K562 (cell line): ENCODE data around the gene PLS1. TPM values are rescaled to one million over a fixed set of nuclear protein-coding genes. Genes with fewer than 3 reads are reported as not detected.

ENCODE experiments used
- CBX2 ChIP-seq: fragments of 200-600 bp; sonication (generic); IDR thresholded peaks from one replicate; pipeline ENCODE4 v1.6.1; 2012; ENCODE audit warnings: mild to moderate bottlenecking, low read length, inconsistent platforms; ENCODE audit not compliant: insufficient read depth, poor library complexity, severe bottlenecking
- FOXJ3 ChIP-seq: sonication (generic); formaldehyde crosslinking; IDR thresholded peaks from 2 replicates; pipeline ENCODE4 v1.4.0; 2020; ENCODE audit warnings: mild to moderate bottlenecking, missing genetic modification reagents
- FOXP1 ChIP-seq: sonication (generic); formaldehyde crosslinking; IDR thresholded peaks from 2 replicates; pipeline ENCODE4 v1.8.0; 2022; ENCODE audit warnings: mild to moderate bottlenecking, missing genetic modification reagents
- KAT7 ChIP-seq: sonication (generic); formaldehyde crosslinking; IDR thresholded peaks from 2 replicates; pipeline ENCODE4 v1.8.0; 2022; ENCODE audit warnings: missing genetic modification reagents, mild to moderate bottlenecking, borderline replicate concordance
- MCM5 ChIP-seq: fragments of 450-650 bp; IDR thresholded peaks from 2 replicates; pipeline ENCODE4 v1.6.1; 2016; ENCODE audit warnings: low read depth
- MIER1 ChIP-seq: fragments of 450-650 bp; IDR thresholded peaks from 2 replicates; pipeline ENCODE4 v1.6.1; 2016; ENCODE audit warnings: antibody characterized with exemption, mild to moderate bottlenecking, low read depth
- MXI1 ChIP-seq: IDR thresholded peaks from 2 replicates; pipeline ENCODE4 v1.6.1; 2011; ENCODE audit warnings: low read depth, mild to moderate bottlenecking, improper control_type of control experiment, low read length
- NFE2L1 ChIP-seq: fragments of 450-650 bp; IDR thresholded peaks from 2 replicates; pipeline ENCODE4 v1.6.1; 2016; ENCODE audit warnings: missing genetic modification characterization, low read depth, mild to moderate bottlenecking, missing compliant biosample characterization, moderate library complexity, borderline replicate concordance
- NFRKB ChIP-seq: fragments of 450-650 bp; IDR thresholded peaks from 2 replicates; pipeline ENCODE4 v1.6.1; 2016; ENCODE audit warnings: low read depth
- PHF20 ChIP-seq: fragments of 450-650 bp; IDR thresholded peaks from 2 replicates; pipeline ENCODE4 v1.6.1; 2018; ENCODE audit not compliant: partially characterized antibody
- POLR3G ChIP-seq: IDR thresholded peaks from 2 replicates; pipeline ENCODE4 v1.6.1; 2011; ENCODE audit not compliant: insufficient read length, insufficient replicate concordance; ENCODE audit errors: extremely low read depth
- PRPF4 ChIP-seq: fragments of 200-400 bp; formaldehyde crosslinking; IDR thresholded peaks from one replicate; pipeline ENCODE4 v1.6.1; 2017; ENCODE audit warnings: low read length, low read depth, mild to moderate bottlenecking; ENCODE audit not compliant: insufficient read depth, poor library complexity, severe bottlenecking
- PTRF ChIP-seq: fragments of 450-650 bp; IDR thresholded peaks from 2 replicates; pipeline ENCODE4 v1.6.1; 2016; ENCODE audit warnings: mild to moderate bottlenecking, missing genetic modification characterization, missing compliant biosample characterization
- REST ChIP-seq, 2 experiments: fragments of 450-650 bp; formaldehyde crosslinking in 1 of 2; IDR thresholded peaks; 2 replicates each; pipeline versions ENCODE4 v1.4.0 to v1.6.1; 2014 to 2020; ENCODE audit warnings: mild to moderate bottlenecking in 2 of 2, borderline replicate concordance in 1 of 2, low read depth in 1 of 2
- SETDB1 ChIP-seq: IDR thresholded peaks from one replicate; pipeline ENCODE4 v1.6.1; 2012; ENCODE audit warnings: low read length, control low read depth, inconsistent platforms
- ZNF511 ChIP-seq: sonication (generic); formaldehyde crosslinking; IDR thresholded peaks from 2 replicates; pipeline ENCODE4 v1.8.0; 2022; ENCODE audit warnings: mild to moderate bottlenecking, missing genetic modification reagents
- ZNF589 ChIP-seq: fragments of 200-800 bp; sonication (Bioruptor generic); IDR thresholded peaks from 2 replicates; pipeline ENCODE4 v1.6.1; 2016; ENCODE audit warnings: low read depth, missing genetic modification characterization, missing compliant biosample characterization
- ZNF766 ChIP-seq: fragments of 200-800 bp; sonication (Bioruptor generic); conservative IDR thresholded peaks from 2 replicates; pipeline ENCODE4 v1.6.1; 2016; ENCODE audit warnings: missing genetic modification characterization, missing compliant biosample characterization
- polyA plus RNA-seq, 8 experiments: library from polyadenylated mRNA; depleted of rRNA in 4 of 8; stranded (reverse) in 5 of 8; unstranded in 3 of 8; fragments of >200 nt; fragmentation: Nextera tagmentation in 2 of 8; fragmentation: Illumina TruSeq in 1 of 8; extraction: Ambion mirVana in 2 of 8; extraction: Trizol in 1 of 8; gene quantifications; 2 replicates each; pipeline versions ENCODE4 v1.2.1 to v1.2.3, GENCODE V29; 2011 to 2014; ENCODE audit warnings: inconsistent platforms in 1 of 8, missing spikeins in 1 of 8
- total RNA-seq, 7 experiments: library from RNA; depleted of rRNA in 6 of 7; stranded (reverse); fragments of >200 nt in 6 of 7; fragmentation: Illumina TruSeq in 2 of 7; extraction: Trizol in 2 of 7; gene quantifications; 2 replicates each; pipeline versions ENCODE4 v1.2.1 to v1.2.3, GENCODE V29; 2011 to 2021; ENCODE audit warnings: low replicate concordance in 1 of 7

PLS1 gene
- total and polyA plus RNA-seq, 9 of the 15 experiments (the other 6 are each of a cell fraction or from before 2014, with no cell fraction given): 6.1 to 21.3 (median 13.0) TPM

GRCh38 chr3:142724682-142725356, 128.6 kb downstream of the PLS1 start (continued):
- no peak for TF ChIP-seq REST (IDR thresholded peaks at IDR 0.05; ENCODE audit: borderline replicate concordance)
- TF ChIP-seq REST (CRISPR knock-in tag; IDR thresholded peaks at IDR 0.05; ENCODE audit: low read depth): no peak
- TF ChIP-seq PHF20: peak; percentile 36
- TF ChIP-seq NFRKB: peak; percentile 63; the same call in 1 of the 2 replicates
- TF ChIP-seq KAT7 (CRISPR knock-in tag): peak; percentile 70; the same call in 1 of the 2 replicates
- TF ChIP-seq CBX2: no peak
- no peak for TF ChIP-seq POLR3G
- TF ChIP-seq PTRF (tag): no peak
- no peak for TF ChIP-seq PRPF4
- no peak for TF ChIP-seq SETDB1
- no peak for TF ChIP-seq FOXJ3
- TF ChIP-seq MIER1: no peak
- TF ChIP-seq MCM5: no peak
- no peak for TF ChIP-seq MXI1
- TF ChIP-seq ZNF511: no peak
- no peak for TF ChIP-seq FOXP1 (CRISPR knock-in tag)
- TF ChIP-seq ZNF589 (CRISPR knock-in tag): no peak
- no peak for TF ChIP-seq ZNF766 (CRISPR knock-in tag)
- no peak for TF ChIP-seq NFE2L1 (tag)
